Left lung (tissue), 10 donors: ENCODE results near the gene TMEM143. TPM values are rescaled to one million over a fixed set of nuclear protein-coding genes. Genes with fewer than 3 reads are reported as not detected.

Experiments
- ATAC-seq: fragments of 200-7000 bp; cut with Tn5 transposase; one replicate; pipeline ENCODE4 v1.9.1; 2020; ENCODE audit warnings: moderate library complexity
- DNase-seq, 4 donors: peaks; one replicate each; pipeline ENCODE4 v3.0.0-alpha.2; 2013 to 2020
- H3K27ac ChIP-seq, 2 donors: fragments of 200-600 bp; sonication (generic) in 1 of 2; one replicate each; pipeline versions ENCODE4 v1.5.0 to v1.8.0; 2020 to 2021
- H3K27me3 ChIP-seq, 2 donors: fragments of 200-600 bp; sonication (generic) in 1 of 2; one replicate each; pipeline versions ENCODE4 v1.5.0 to v1.8.0; 2020 to 2021
- H3K36me3 ChIP-seq, 2 donors: fragments of 200-600 bp; sonication (generic) in 1 of 2; one replicate each; pipeline versions ENCODE4 v1.5.0 to v1.8.0; 2020 to 2021
- H3K4me1 ChIP-seq, 2 donors: fragments of 200-600 bp; one replicate each; pipeline ENCODE4 v1.8.0; 2021
- H3K4me3 ChIP-seq, 2 donors: fragments of 200-600 bp; sonication (generic) in 1 of 2; one replicate each; pipeline versions ENCODE4 v1.5.0 to v1.8.0; 2020 to 2021; ENCODE audit warnings: mild to moderate bottlenecking in 1 of 2
- H3K9me3 ChIP-seq, 2 donors: fragments of 200-600 bp; sonication (generic) in 1 of 2; one replicate each; pipeline versions ENCODE4 v1.5.0 to v1.8.0; 2020 to 2021
- CTCF ChIP-seq, 2 donors: fragments of 200-600 bp; sonication (generic) in 1 of 2; IDR thresholded peaks; one replicate each; pipeline versions ENCODE4 v1.5.0 to v1.8.0; 2021; ENCODE audit warnings: antibody characterized with exemption in 2 of 2
- intact Hi-C, 2 donors: fragments of 100-400 bp; cut with DNase I; formaldehyde crosslinking; loops; one replicate each; pipeline versions ENCODE4 v1.11.2 to v1.14.2; 2022
- polyA plus RNA-seq, 6 donors: library from polyadenylated mRNA; unstranded; fragments of 120-200 nt; gene quantifications; one replicate each; pipeline ENCODE4 v1.2.1, GENCODE V29; 2013; ENCODE audit not compliant: insufficient read length in 6 of 6
- total RNA-seq, 2 donors: library from RNA; stranded (reverse); fragmentation: NEBNext Ultra II Directional; extraction: Animal tissue kit (Norgen Biotek cat#: 25700); gene quantifications; one replicate each; pipeline ENCODE4 v1.2.1, GENCODE V29; 2021
- donor health status: DM: no; HTN: yes; CAD: no.
- donor health status: DM: no; HTN: no; CAD: no.

Gene TMEM143
- total and polyA plus RNA-seq, 8 donors: 7.5 to 10.6 (median 9.3) TPM

GRCh38 chr19:48391100-48392005 lies 27.6 kb upstream of the TMEM143 start, which contains the start of gene KDELR1:
KDELR1 (minus strand) TSS chr19:48391551; CDS start chr19:48391358, 193 bp downstream.
- DNase-seq: peak; percentile 84 to 92 (median 85)
- H3K9me3 ChIP-seq: no peaks in the 10 kb centered on the region
- peaks cover 0 to 32% of the 10 kb centered on the region in 2 donors for H3K36me3 ChIP-seq
- intact Hi-C loops: no loop called here
- H3K27ac ChIP-seq: peak within 1 kb of the TSS; percentile 82 to 84
- ATAC-seq: peak; percentile 98
- peak; percentile 90 to 91 for TF ChIP-seq CTCF (IDR thresholded peaks at IDR 0.05)
- H3K27me3 ChIP-seq: peaks cover 31 to 42% of the 10 kb centered on the region in 2 donors
- H3K4me3 ChIP-seq: peak within 1 kb of the TSS; percentile 76 to 86
- H3K4me1 ChIP-seq: peaks cover 0 to 24% of the 10 kb centered on the region in 2 donors

GRCh38 chr19:48390188-48391099 lies 26.7 kb upstream of the TMEM143 start:
- no peaks in the 10 kb centered on the region for H3K9me3 ChIP-seq
- H3K27ac ChIP-seq: peak overlapping the region; percentile 82 to 84
- TF ChIP-seq CTCF (IDR thresholded peaks at IDR 0.05): peak; percentile 60 to 70
- peaks cover 0 to 24% of the 10 kb centered on the region in 2 donors for H3K4me1 ChIP-seq
- peaks cover 22 to 33% of the 10 kb centered on the region in 2 donors for H3K27me3 ChIP-seq
- H3K4me3 ChIP-seq: peak overlapping the region; percentile 76 to 86
- intact Hi-C loops: no loop called here
- DNase-seq (peak; percentile 60 to 91 (median 72)), ATAC-seq (peak; percentile 88)
- peaks cover 0 to 41% of the 10 kb centered on the region in 2 donors for H3K36me3 ChIP-seq

GRCh38 chr19:48386981-48387380 lies 23.2 kb upstream of the TMEM143 start:
- TF ChIP-seq CTCF (IDR thresholded peaks at IDR 0.05): no peak
- H3K4me3 ChIP-seq: no peak overlapping the region
- H3K4me1 ChIP-seq: peaks cover 0 to 9% of the 10 kb centered on the region in 2 donors
- intact Hi-C loops: no loop called here
- ATAC-seq (no peak), DNase-seq (no peak)
- H3K27ac ChIP-seq: no peak overlapping the region
- peaks cover 0 to 76% of the 10 kb centered on the region in 2 donors for H3K36me3 ChIP-seq
- no peaks in the 10 kb centered on the region for H3K9me3 ChIP-seq
- no peaks in the 10 kb centered on the region for H3K27me3 ChIP-seq

- H3K36me3 ChIP-seq: peaks cover 0 to 85% of the 10 kb centered on the region in 2 donors
- ATAC-seq (no peak), DNase-seq (peak in 1 of 4 donors; percentile 1)
- H3K27ac ChIP-seq: no peak overlapping the region
- peaks cover 0 to 9% of the 10 kb centered on the region in 2 donors for H3K4me1 ChIP-seq
- intact Hi-C loops: no loop called here
- no peak for TF ChIP-seq CTCF (IDR thresholded peaks at IDR 0.05)
- no peak overlapping the region for H3K4me3 ChIP-seq
- no peaks in the 10 kb centered on the region for H3K27me3 ChIP-seq
- H3K9me3 ChIP-seq: no peaks in the 10 kb centered on the region
These were observed 21.8 kb upstream of the TMEM143 start for GRCh38 chr19:48385461-48386087.
